ENCODE measurements around the gene TASOR2.

The TASOR2 gene

DNA sequence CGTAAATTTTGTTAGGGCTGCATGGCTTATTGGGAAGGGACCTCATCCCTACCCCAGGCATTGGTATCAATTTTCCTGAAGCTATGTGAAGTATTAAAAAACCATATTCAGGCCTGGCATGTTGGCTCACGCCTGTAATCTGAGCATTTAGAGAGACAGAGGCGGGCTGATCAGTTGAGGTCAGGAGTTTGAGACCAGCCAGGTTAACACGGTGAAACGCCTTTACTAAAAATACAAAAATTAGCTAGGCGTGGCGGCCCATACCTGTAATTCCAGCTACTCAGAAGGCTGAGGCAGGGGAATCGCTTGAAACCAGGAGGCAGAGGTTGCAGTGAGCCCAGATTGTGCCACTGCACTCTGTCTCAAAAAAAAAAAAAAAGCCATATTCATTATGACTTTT is 7.1 kb downstream of the TASOR2 start:
- TF ChIP-seq, protein P1, sequence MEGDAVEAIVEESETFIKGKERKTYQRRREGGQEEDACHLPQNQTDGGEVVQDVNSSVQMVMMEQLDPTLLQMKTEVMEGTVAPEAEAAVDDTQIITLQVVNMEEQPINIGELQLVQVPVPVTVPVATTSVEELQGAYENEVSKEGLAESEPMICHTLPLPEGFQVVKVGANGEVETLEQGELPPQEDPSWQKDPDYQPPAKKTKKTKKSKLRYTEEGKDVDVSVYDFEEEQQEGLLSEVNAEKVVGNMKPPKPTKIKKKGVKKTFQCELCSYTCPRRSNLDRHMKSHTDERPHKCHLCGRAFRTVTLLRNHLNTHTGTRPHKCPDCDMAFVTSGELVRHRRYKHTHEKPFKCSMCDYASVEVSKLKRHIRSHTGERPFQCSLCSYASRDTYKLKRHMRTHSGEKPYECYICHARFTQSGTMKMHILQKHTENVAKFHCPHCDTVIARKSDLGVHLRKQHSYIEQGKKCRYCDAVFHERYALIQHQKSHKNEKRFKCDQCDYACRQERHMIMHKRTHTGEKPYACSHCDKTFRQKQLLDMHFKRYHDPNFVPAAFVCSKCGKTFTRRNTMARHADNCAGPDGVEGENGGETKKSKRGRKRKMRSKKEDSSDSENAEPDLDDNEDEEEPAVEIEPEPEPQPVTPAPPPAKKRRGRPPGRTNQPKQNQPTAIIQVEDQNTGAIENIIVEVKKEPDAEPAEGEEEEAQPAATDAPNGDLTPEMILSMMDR (IDR thresholded peaks at IDR 0.05; ENCODE audit: control extremely low read depth, extremely low read depth, low read depth, missing control alignments), result no peak
- ChIA-PET POLR2A (interaction anchor here (0.6 to 1.2 kb wide), 2 partner anchors 359 to 511 kb away, joined by 4 read pairs; partner anchors contain the start of gene PFKFB3), CTCF (interaction anchor here (1.0 to 1.3 kb wide), 3 partner anchors 26 to 198 kb away, joined by 3 read pairs; partner anchors contain the start of genes ANKRD16 and FBH1)
- DNase-seq (ENCODE audit: extremely low spot score), result no peak

DNA sequence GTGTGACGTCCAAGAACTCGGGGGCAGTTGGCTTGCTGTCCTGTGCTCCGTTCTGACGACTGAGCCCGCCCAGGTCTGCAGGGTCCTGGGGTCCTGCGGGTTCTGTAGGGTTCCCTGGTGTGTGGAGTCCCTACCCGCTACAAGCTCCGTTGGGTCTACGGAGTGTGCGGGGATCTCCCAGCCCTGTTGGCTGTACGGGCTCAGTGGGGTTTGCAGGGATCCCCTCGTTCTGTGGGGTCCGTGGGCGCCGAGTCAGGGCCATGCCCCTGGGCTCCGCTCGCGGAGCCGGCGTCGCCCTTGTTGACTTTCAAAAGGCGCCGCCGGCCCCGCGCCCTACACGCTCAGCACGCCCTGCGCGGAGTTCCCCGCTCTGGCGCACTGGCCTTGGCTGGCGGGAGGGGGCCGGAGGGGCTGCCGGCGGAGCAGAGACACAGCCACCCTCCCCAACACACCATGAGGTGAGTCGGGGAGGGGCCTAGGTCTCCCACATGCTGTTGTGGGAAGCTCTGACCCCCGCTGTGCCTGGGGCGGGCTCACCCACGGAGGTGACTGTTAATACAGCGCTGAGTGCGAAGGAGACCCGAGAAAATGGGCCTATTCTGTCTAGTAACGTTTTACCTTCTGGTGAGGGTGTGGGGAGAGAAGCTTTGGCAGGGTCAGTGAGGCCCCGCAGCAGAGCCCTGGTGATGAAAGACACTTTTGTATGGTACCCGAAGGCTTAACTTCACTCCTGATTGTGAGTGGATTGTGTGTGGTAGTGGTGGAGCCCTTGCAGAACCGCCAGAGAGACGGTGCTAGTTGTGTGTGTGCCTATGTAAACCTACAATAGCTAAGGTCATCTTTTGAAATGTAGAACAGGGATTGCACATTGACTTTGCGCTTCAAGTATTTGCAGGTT is 8.1 kb downstream of the TASOR2 start:
- DNase-seq (ENCODE audit: extremely low spot score), result peak; percentile 74
- TF ChIP-seq, protein P1 (IDR thresholded peaks at IDR 0.05; ENCODE audit: control extremely low read depth, extremely low read depth, low read depth, missing control alignments), result no peak
- ChIA-PET CTCF (interaction anchor here (1.0 to 1.6 kb wide), 6 partner anchors 8 to 197 kb away, joined by 3 to 5 read pairs (median 3); partner anchors contain the start of genes ANKRD16, FBH1 and TASOR2), POLR2A (interaction anchor here (1.2 kb wide), 1 partner anchor 510 kb away, joined by 4 read pairs; the partner anchor contains the start of gene PFKFB3)

DNA sequence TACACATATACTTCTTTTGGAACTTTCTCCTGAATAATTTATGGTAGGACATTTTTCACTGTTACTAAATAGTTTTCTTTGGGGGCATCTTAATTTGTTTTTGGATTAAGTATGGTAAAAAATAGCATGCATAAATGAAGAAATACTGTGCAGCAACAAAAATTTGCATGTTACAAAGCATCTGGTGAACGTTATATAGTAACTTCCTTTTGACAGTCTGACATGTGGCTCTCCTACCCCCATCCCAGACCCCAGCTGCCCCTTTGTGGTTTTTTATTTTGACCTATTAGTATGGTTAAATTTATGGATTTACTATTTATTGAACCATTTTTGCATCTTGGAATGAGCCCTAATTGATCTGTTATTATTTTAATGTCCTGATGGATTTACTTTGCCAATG is 9.9 kb downstream of the TASOR2 start:
- ChIA-PET POLR2A (no interaction called here), CTCF (interaction anchor here (1.0 to 2.4 kb wide), 6 partner anchors 8 to 259 kb away, joined by 3 to 17 read pairs (median 4); no protein-coding TSS in a partner anchor)
- TF ChIP-seq, protein P1 (IDR thresholded peaks at IDR 0.05; ENCODE audit: control extremely low read depth, extremely low read depth, low read depth, missing control alignments), result no peak
- no peak for DNase-seq (ENCODE audit: extremely low spot score)

DNA sequence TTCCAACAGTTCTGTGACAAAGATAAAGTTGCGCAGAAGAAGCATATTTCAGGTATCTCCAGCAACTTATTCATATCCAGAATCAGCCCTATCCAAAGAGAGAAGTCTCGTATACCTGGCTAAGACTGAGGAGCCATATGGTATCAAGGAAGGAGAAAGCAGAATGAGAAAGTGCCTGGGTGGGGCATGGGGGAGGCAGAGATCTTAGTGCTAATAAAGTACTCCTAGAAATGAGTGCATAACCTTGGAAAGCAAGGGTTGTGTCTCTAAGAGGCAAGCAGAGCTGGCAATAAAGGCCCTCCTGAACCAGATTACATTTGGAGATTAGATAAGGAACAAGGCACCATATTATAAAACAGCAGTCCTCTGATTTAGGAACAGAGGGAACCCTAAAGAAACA is 12.7 kb downstream of the TASOR2 start:
- no peak for DNase-seq (ENCODE audit: extremely low spot score)
- ChIA-PET CTCF (interaction anchor here (0.7 to 2.4 kb wide), 3 partner anchors 12 to 279 kb away, joined by 3 to 7 read pairs (median 3); no protein-coding TSS in a partner anchor), POLR2A (no interaction called here)
- TF ChIP-seq, protein P1 (IDR thresholded peaks at IDR 0.05; ENCODE audit: control extremely low read depth, extremely low read depth, low read depth, missing control alignments), result no peak

DNA sequence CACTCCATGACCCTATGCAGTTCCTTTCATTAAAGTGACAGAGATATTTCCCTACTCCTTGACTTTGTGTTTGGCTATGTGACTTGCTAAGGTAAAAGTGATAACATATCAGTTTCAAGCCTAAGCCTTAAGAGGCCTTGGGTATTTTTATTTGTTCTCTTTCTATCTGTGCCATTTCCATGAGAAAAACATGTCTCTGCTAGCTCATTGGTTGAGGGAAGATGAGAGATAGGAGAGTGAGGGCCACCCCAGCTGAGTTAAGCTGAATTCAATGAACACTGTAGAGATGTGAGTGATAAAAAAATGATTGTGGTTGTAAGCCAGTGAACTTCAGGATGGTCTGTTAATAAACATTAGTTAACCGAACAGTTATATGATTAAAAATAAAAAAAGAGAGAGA is 13.4 kb downstream of the TASOR2 start:
- DNase-seq (ENCODE audit: extremely low spot score), result no peak
- TF ChIP-seq, protein P1 (IDR thresholded peaks at IDR 0.05; ENCODE audit: control extremely low read depth, extremely low read depth, low read depth, missing control alignments), result no peak
- ChIA-PET CTCF (interaction anchor here (1.0 to 2.4 kb wide), 2 partner anchors 9 to 11 kb away, joined by 4 to 7 read pairs; no protein-coding TSS in a partner anchor), POLR2A (no interaction called here)

DNA sequence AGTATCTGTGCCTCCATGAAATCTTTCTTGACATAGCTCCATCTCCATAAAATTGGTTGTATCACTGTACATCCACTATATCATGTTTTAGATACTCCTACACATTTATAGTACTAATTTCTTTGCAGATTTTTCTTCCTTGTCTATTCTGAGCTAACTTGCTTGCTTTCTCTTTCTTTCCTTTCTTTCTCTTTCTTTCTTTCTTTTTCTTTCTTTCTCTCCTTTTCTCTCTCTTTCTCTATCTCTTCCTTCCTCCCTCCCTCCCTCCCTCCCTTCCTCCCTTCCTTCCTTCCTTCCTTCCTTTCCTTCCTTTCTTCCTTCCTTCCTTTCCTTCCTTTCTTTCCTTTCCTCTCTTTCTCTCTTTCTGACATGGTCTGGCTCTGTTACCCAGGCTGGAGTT is 23.7 kb downstream of the TASOR2 start:
- no peak for DNase-seq (ENCODE audit: extremely low spot score)
- ChIA-PET CTCF (interaction anchor here (1.0 to 4.8 kb wide), 4 partner anchors 9 to 15 kb away, joined by 3 to 17 read pairs (median 6); no protein-coding TSS in a partner anchor), POLR2A (no interaction called here)
- TF ChIP-seq, protein P1 (IDR thresholded peaks at IDR 0.05; ENCODE audit: control extremely low read depth, extremely low read depth, low read depth, missing control alignments), result no peak

Data from GM10248 (cell line).